Measurements from ENCODE around the gene CATSPERD. TPM values are rescaled to one million over a fixed set of nuclear protein-coding genes. Genes with fewer than 3 reads are reported as not detected.

The CATSPERD gene
- total and polyA plus RNA-seq, 9 of the 15 experiments (the other 6 are each of a cell fraction or from before 2014, with no cell fraction given) = not detected

GRCh38 chr19:5686647-5687359 lies 33.6 kb upstream of the CATSPERD start (continued):
- TF ChIP-seq AFF4 (CRISPR knock-in tag; IDR thresholded peaks at IDR 0.05) (no peak), ZC3H8 (IDR thresholded peaks at IDR 0.05) (no peak), AFF1 (IDR thresholded peaks at IDR 0.05; ENCODE audit: low read depth in 1 of 2, partially characterized antibody in 2 of 2) (no peak), ZBTB7A (IDR thresholded peaks at IDR 0.05; ENCODE audit: borderline replicate concordance, control insufficient read depth, low read depth, low read length) (peak; percentile 74; the same call in 1 of the 2 replicates), KLF16 (IDR thresholded peaks at IDR 0.05) (no peak), MYBL2 (IDR thresholded peaks at IDR 0.05; ENCODE audit: low read depth) (no peak), MYBL2 (CRISPR knock-in tag; IDR thresholded peaks at IDR 0.05; ENCODE audit: borderline replicate concordance) (no peak), BRCA1 (IDR thresholded peaks at IDR 0.05) (no peak), BRCA1 (CRISPR knock-in tag; IDR thresholded peaks at IDR 0.05) (no peak), FOXP4 (CRISPR knock-in tag; IDR thresholded peaks at IDR 0.05; ENCODE audit: borderline replicate concordance) (no peak), ZBTB12 (CRISPR knock-in tag; IDR thresholded peaks at IDR 0.05) (0 out of 2 replicates have a peak, but pooled peaks have one; percentile 19), TOE1 (IDR thresholded peaks at IDR 0.05; ENCODE audit: borderline replicate concordance) (peak; percentile 63; the same call in 1 of the 2 replicates), TOE1 (CRISPR knock-in tag; IDR thresholded peaks at IDR 0.05; ENCODE audit: borderline replicate concordance, low read depth) (no peak), NUFIP1 (IDR thresholded peaks at IDR 0.05; ENCODE audit: partially characterized antibody) (no peak), BCL6 (CRISPR knock-in tag; IDR thresholded peaks at IDR 0.05) (no peak), FOXM1 (IDR thresholded peaks at IDR 0.05; ENCODE audit: low read depth) (no peak), FOXM1 (CRISPR knock-in tag; IDR thresholded peaks at IDR 0.05; ENCODE audit: low read depth) (no peak), ZNF134 (CRISPR knock-in tag; conservative IDR thresholded peaks at IDR 0.05) (no peak)

Data from K562 (cell line).